ENCODE data around the gene RARG. TPM values are rescaled to one million over a fixed set of nuclear protein-coding genes. Genes with fewer than 3 reads are reported as not detected.

Gene RARG
- total and polyA plus RNA-seq, 2 of the 4 experiments (the other 2 are of a cell fraction) = 7.9 to 30.9 TPM

DNA sequence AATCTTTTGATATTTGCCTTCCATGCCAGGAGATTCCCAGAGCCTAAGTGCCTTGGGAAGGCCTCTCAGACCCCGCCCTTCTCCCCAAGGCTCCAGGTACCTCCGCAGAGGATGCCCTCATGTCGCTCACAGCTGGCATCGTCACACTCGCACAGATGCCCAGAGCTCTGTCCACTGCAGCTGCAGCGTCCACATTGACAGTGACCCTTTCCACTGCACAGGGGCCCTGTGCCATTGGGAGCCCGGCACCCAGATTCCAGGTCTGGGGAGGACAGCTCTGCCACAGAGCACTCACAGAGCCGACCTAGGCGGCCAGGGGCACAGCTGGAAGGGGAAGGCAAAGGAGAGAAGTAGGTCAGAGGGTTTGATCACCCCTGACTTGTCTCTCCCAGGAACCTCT, 39.0 kb downstream of the RARG start:
- no peak for ATAC-seq (ENCODE audit: low read depth)
- TF ChIP-seq CEBPB (IDR thresholded peaks at IDR 0.05; ENCODE audit: low read depth, low read length) (no peak), MXI1 (IDR thresholded peaks at IDR 0.05; ENCODE audit: borderline replicate concordance, low read depth, low read length) (no peak), MAZ (IDR thresholded peaks at IDR 0.05; ENCODE audit: borderline replicate concordance, low read depth, low read length) (no peak), MAFK (IDR thresholded peaks at IDR 0.05; ENCODE audit: low read depth, low read length) (no peak)
- TF ChIP-seq, protein P1, sequence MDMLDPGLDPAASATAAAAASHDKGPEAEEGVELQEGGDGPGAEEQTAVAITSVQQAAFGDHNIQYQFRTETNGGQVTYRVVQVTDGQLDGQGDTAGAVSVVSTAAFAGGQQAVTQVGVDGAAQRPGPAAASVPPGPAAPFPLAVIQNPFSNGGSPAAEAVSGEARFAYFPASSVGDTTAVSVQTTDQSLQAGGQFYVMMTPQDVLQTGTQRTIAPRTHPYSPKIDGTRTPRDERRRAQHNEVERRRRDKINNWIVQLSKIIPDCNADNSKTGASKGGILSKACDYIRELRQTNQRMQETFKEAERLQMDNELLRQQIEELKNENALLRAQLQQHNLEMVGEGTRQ (IDR thresholded peaks at IDR 0.05; ENCODE audit: low read depth, low read length) = no peak
- no peaks in the 10 kb centered on the region for H4K20me1 ChIP-seq (ENCODE audit: insufficient read depth, low read length)
- H3K27ac ChIP-seq (ENCODE audit: insufficient read depth, low read length) = no peak overlapping the region
- H3K23ac ChIP-seq (ENCODE audit: low read depth, low read length) = no peak overlapping the region
- no peak overlapping the region for H2BK120ac ChIP-seq (ENCODE audit: low read depth, low read length)
- H2AK9ac ChIP-seq (replicated peaks; ENCODE audit: low read depth, low read length, poor library complexity) = no peak overlapping the region
- H3K79me1 ChIP-seq (ENCODE audit: low read depth in 1 of 2, low read length in 2 of 2) = peaks cover 0 to 7% of the 10 kb centered on the region in 2 experiments; a peak in 1 of 4 replicates
- no peak overlapping the region for H3K4ac ChIP-seq (ENCODE audit: low read depth, low read length)
- no peak overlapping the region for H3K56ac ChIP-seq (ENCODE audit: extremely low read depth, insufficient read depth, low read length)
- H3K14ac ChIP-seq (replicated peaks; ENCODE audit: low read depth, low read length) = no peak overlapping the region
- H3K4me2 ChIP-seq (ENCODE audit: low read depth, low read length) = no peak overlapping the region
- H3K9ac ChIP-seq (ENCODE audit: low read depth, low read length) = no peak overlapping the region
- no peak overlapping the region for H2AFZ ChIP-seq (replicated peaks; ENCODE audit: low read length, poor library complexity)
- H4K8ac ChIP-seq (ENCODE audit: low read depth in 2 of 2, low read length in 2 of 2) = no peak overlapping the region
- in situ Hi-C loops (cut with MboI; ENCODE audit: low sequenced_read_pairs) = no loop called here
- 92% methylated on average over 5 of the region's 9 CpGs; no CpG with 5 or more reads in 1 of the 2 experiments for WGBS, 2 experiments (ENCODE audit: extremely low coverage in 2 of 2, insufficient read length in 1 of 2)
- CTCF ChIA-PET = interaction anchor here (0.6 kb wide), 1 partner anchor 26 kb away, joined by 3 read pairs; no protein-coding TSS in a partner anchor
- H2BK15ac ChIP-seq (ENCODE audit: low read depth, low read length) = no peak overlapping the region
- H3K9me1 ChIP-seq (ENCODE audit: insufficient read depth, low read length) = peaks cover 13% of the 10 kb centered on the region
- H3K27me3 ChIP-seq (ENCODE audit: control insufficient read depth, insufficient read depth, low read length) = no peaks in the 10 kb centered on the region
- H2AK5ac ChIP-seq (ENCODE audit: low read depth, low read length) = no peak overlapping the region
- no peak overlapping the region for H3K4me3 ChIP-seq (ENCODE audit: insufficient read depth, low read depth, low read length)
- dilution Hi-C loops (cut with HindIII; ENCODE audit: low sequenced_read_pairs, unreplicated experiment) = no loop called here
- H3K18ac ChIP-seq (ENCODE audit: low read depth, low read length) = no peak overlapping the region
- DNase-seq = no peak
- no peak overlapping the region for H4K5ac ChIP-seq (ENCODE audit: low read depth, low read length)
- BruUV-seq (replicated peaks) = no TSS peak
- no peak overlapping the region for H2BK20ac ChIP-seq (ENCODE audit: low read depth, low read length)
- POLR2A ChIA-PET (ENCODE audit: unreplicated experiment) = no interaction called here
- H3K4me1 ChIP-seq (ENCODE audit: control insufficient read depth, insufficient read depth, low read length) = no peaks in the 10 kb centered on the region; the same call in 1 of the 2 replicates
- intact Hi-C loops (cut with micrococcal nuclease) = no loop called here
- H2BK5ac ChIP-seq (ENCODE audit: low read depth, low read length, poor library complexity, severe bottlenecking) = no peak overlapping the region
- no peak overlapping the region for H4K91ac ChIP-seq (ENCODE audit: insufficient read depth, low read depth, low read length)
- H3K36me3 ChIP-seq (ENCODE audit: control insufficient read depth, insufficient read depth, low read length) = peaks cover 13% of the 10 kb centered on the region
- H3K9me3 ChIP-seq (ENCODE audit: control insufficient read depth, insufficient read depth, low read length) = no peaks in the 10 kb centered on the region
